DMS53 (cell line): ENCODE measurements around the gene CLEC14A.
A peak's percentile ranks its signal among the peaks of the same experiment; 100 is the strongest.

Experiments
- DNase-seq: peaks from one replicate; lab custom pipeline; 2025; lab: John Stamatoyannopoulos, UW

Gene CLEC14A

GRCh38 chr14:38255673-38256532 is at the start of gene CLEC14A:
TSS of gene CLEC14A (minus strand) at chr14:38256093. CDS start at chr14:38256022, 71 bp downstream.
- peak; percentile 24 for DNase-seq

- DNase-seq: no peak
Measured at GRCh38 chr14:38302966-38303365, 47.1 kb upstream of the CLEC14A start.

- DNase-seq: no peak
Measured at GRCh38 chr14:38302034-38302433, 46.1 kb upstream of the CLEC14A start.

GRCh38 chr14:38297681-38298080 is 41.8 kb upstream of the CLEC14A start:
- no peak for DNase-seq

- DNase-seq: peak; percentile 35
Measured at GRCh38 chr14:38291681-38292467, 36.0 kb upstream of the CLEC14A start.

- peak; percentile 86 for DNase-seq
Measured at GRCh38 chr14:38290601-38291188, 34.8 kb upstream of the CLEC14A start.

GRCh38 chr14:38286452-38286851 is 30.6 kb upstream of the CLEC14A start:
- no peak for DNase-seq

GRCh38 chr14:38285962-38286361 is 30.1 kb upstream of the CLEC14A start:
- DNase-seq: no peak

- no peak for DNase-seq
Measured at GRCh38 chr14:38282936-38283335, 27.0 kb upstream of the CLEC14A start.

GRCh38 chr14:38280081-38280480 is 24.2 kb upstream of the CLEC14A start:
- DNase-seq: no peak

- no peak for DNase-seq
Measured at GRCh38 chr14:38279572-38279971, 23.7 kb upstream of the CLEC14A start.

GRCh38 chr14:38278035-38278434 is 22.1 kb upstream of the CLEC14A start:
- DNase-seq: no peak

- no peak for DNase-seq
Measured at GRCh38 chr14:38262844-38263243, 7.0 kb upstream of the CLEC14A start.

- DNase-seq: no peak
Measured at GRCh38 chr14:38261620-38262019, 5.7 kb upstream of the CLEC14A start.

- DNase-seq: peak; percentile 40
Measured at GRCh38 chr14:38257507-38257906, 1.6 kb upstream of the CLEC14A start.

- no peak for DNase-seq
Measured at GRCh38 chr14:38256533-38256840, 594 bp upstream of the CLEC14A start.

- peak; percentile 63 for DNase-seq
Measured at GRCh38 chr14:38255408-38255672, 553 bp downstream of the CLEC14A start.

GRCh38 chr14:38254571-38255407 is 1.1 kb downstream of the CLEC14A start:
- no peak for DNase-seq

- DNase-seq: no peak
Measured at GRCh38 chr14:38253676-38254075, 2.2 kb downstream of the CLEC14A start.

GRCh38 chr14:38252066-38252710 is 3.7 kb downstream of the CLEC14A start:
- DNase-seq: no peak

GRCh38 chr14:38250331-38250730 is 5.6 kb downstream of the CLEC14A start:
- no peak for DNase-seq
